GM21390 (cell line): ENCODE measurements around the gene DMRT2.

Source experiments
- ATAC-seq: cut with Tn5 transposase; IDR thresholded peaks from one replicate; pipeline ENCODE4 v1.9.1; 2021; ENCODE audit not compliant: unreplicated experiment

The DMRT2 gene

GRCh38 chr9:1046639-1047572, 3.3 kb upstream of the DMRT2 start:
- ATAC-seq: no peak

- ATAC-seq: no peak
Observed at GRCh38 chr9:1047591-1048230, 2.4 kb upstream of the DMRT2 start.

GRCh38 chr9:1048231-1048619, 1.9 kb upstream of the DMRT2 start:
- no peak for ATAC-seq

GRCh38 chr9:1048811-1049210, 1.3 kb upstream of the DMRT2 start:
- no peak for ATAC-seq

- no peak for ATAC-seq
Observed at GRCh38 chr9:1049641-1050040, 516 bp upstream of the DMRT2 start.

- no peak for ATAC-seq
Observed at GRCh38 chr9:1051210-1051583, 1.0 kb downstream of the DMRT2 start.

GRCh38 chr9:1051584-1052275, 1.6 kb downstream of the DMRT2 start:
- no peak for ATAC-seq

GRCh38 chr9:1052365-1053281, 2.5 kb downstream of the DMRT2 start:
- no peak for ATAC-seq

GRCh38 chr9:1053282-1053621, 3.1 kb downstream of the DMRT2 start:
- ATAC-seq: no peak

GRCh38 chr9:1053986-1054425, 3.8 kb downstream of the DMRT2 start:
- no peak for ATAC-seq

- ATAC-seq: no peak
Observed at GRCh38 chr9:1055166-1055565, 5.0 kb downstream of the DMRT2 start.

GRCh38 chr9:1057910-1058309, 7.8 kb downstream of the DMRT2 start:
- no peak for ATAC-seq

- ATAC-seq: no peak
Observed at GRCh38 chr9:1058826-1059487, 8.8 kb downstream of the DMRT2 start.

GRCh38 chr9:1065130-1065529, 15.0 kb downstream of the DMRT2 start:
- ATAC-seq: no peak

GRCh38 chr9:1070692-1071091, 20.5 kb downstream of the DMRT2 start:
- no peak for ATAC-seq

GRCh38 chr9:1071730-1072129, 21.6 kb downstream of the DMRT2 start:
- ATAC-seq: no peak

- no peak for ATAC-seq
Observed at GRCh38 chr9:1073497-1073896, 23.3 kb downstream of the DMRT2 start.

GRCh38 chr9:1077616-1078015, 27.5 kb downstream of the DMRT2 start:
- ATAC-seq: no peak

- ATAC-seq: no peak
Observed at GRCh38 chr9:1083325-1083913, 33.3 kb downstream of the DMRT2 start.

- no peak for ATAC-seq
Observed at GRCh38 chr9:1085086-1085485, 34.9 kb downstream of the DMRT2 start.
